HCT116 (cell line): ENCODE measurements around the gene PPEF1.

Experiments used
- CTCF ChIP-seq, 3 experiments: fragments of 200-600 bp in 1 of 3; sonication (generic) in 1 of 3; IDR thresholded peaks in 2 of 3; conservative IDR thresholded peaks in 1 of 3; 2 replicates each; pipeline ENCODE4 v1.5.1; 2012 to 2017; ENCODE audit warnings: low read depth in 2 of 3, low read length in 2 of 3, antibody characterized with exemption in 1 of 3, borderline replicate concordance in 1 of 3, control low read depth in 1 of 3, mild to moderate bottlenecking in 1 of 3, mixed read lengths in 1 of 3, mixed run types in 1 of 3, moderate library complexity in 1 of 3; ENCODE audit not compliant: insufficient read depth in 1 of 3
- POLR2A ChIP-seq: IDR thresholded peaks from 2 replicates; pipeline ENCODE4 v1.7.0; 2011; ENCODE audit warnings: borderline replicate concordance; ENCODE audit not compliant: insufficient read depth, insufficient read length; ENCODE audit errors: extremely low read depth
- RAD21 ChIP-seq: IDR thresholded peaks from 2 replicates; pipeline ENCODE4 v1.6.1; 2012; ENCODE audit warnings: low read depth, mild to moderate bottlenecking
- YY1 ChIP-seq: IDR thresholded peaks from 2 replicates; pipeline ENCODE4 v1.6.1; 2011; ENCODE audit warnings: low read length, low read depth, moderate library complexity, mild to moderate bottlenecking; ENCODE audit not compliant: insufficient replicate concordance; ENCODE audit errors: extremely low read depth

GRCh38 chrX:18761750-18762149 is 54.3 kb downstream of the PPEF1 start:
- TF ChIP-seq CTCF (IDR thresholded peaks at IDR 0.05 in 2 of 3, conservative IDR thresholded peaks at IDR 0.05 in 1 of 3; ENCODE audit: borderline replicate concordance in 1 of 3, insufficient read depth in 1 of 3, low read depth in 2 of 3, low read length in 2 of 3) (no peak), POLR2A (no peak), YY1 (no peak), RAD21 (no peak)
